GM19193 (cell line): ENCODE results near the gene SIKE1.

Experiments
- POLR2A ChIP-seq: IDR thresholded peaks from 4 replicates; pipeline ENCODE4 v1.6.1; 2011; ENCODE audit not compliant: insufficient read depth, insufficient read length; ENCODE audit errors: extremely low read depth

SIKE1 gene

DNA sequence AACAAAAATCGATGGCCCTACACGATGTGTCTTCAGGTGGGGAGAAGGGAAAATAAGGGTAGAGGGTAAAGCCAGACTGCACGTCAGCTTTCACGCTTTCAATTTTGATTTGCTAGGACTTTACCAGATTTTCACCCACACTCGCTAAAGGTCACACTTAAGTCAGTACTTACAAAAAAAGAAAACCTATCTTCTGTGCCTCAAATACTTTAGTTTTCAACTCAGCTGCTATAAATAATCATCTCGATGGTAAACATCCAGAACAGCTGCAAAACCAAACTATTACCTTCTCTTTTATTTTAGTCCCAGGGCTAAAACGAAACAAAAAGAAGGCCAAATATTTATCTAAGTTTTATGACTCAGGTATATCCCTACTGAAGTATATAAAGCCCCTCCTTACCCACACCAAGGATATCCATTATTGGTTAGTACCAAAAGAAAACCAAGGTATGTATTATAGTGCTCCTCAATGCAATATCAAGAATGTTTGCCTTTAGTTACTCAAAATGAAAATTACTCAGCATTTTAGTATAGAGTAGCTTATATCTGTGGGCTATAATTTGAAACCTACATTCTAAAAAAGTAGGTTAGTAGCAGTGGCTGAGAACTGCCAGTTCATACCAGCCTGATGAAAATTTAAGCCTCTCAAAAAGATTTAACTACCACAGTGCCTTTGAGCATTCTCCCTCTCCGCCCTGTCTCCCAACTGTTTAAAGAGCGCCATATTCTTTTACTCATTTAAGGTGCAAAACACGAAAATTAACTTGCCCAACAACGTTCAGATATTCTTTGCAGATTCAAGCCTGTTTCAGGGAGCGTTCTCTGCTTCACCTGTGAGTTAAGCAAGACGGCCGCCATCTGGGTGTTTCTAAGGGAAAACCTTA is 24.2 kb downstream of the SIKE1 start:
- no peak for TF ChIP-seq POLR2A

GRCh38 chr1:114755006-114755931 is 25.2 kb downstream of the SIKE1 start:
- no peak for TF ChIP-seq POLR2A

DNA sequence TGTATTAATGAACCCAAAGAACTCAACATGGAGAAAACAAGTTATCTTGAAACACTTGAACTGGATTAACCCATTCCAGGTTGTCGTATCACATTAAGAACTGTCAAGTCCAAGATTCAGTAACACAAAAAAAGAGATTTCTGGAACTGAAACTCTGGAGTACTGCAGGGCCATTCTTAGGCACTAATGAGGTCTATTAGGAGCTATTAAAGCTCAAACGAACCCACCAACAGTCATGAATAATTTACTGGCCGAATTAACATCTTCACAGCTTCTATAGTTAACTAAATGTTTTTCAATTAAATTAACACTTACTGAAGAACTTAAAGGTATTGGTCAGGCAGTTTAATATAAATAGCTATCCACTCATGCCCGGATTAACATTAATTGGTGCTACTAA is 27.3 kb downstream of the SIKE1 start:
- TF ChIP-seq POLR2A, result no peak

DNA sequence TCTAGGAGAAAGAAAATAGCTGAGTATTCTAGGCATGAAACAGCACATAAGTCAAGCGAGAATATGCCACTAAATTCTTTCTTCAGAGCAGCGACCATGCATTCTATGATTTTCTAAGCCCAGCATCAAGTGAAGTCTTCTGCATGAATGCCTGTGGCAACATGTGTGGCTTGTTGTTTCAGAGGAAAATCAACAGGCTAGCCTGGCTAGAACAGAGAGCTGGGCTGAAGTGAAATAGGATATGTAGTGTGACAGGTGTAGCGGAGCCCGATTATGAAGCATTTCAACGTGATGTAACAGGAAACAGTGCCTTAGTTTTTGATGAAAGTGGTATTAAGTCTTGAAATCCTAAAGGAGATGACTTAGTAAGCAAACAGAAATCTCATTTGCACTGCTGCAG is 29.7 kb downstream of the SIKE1 start:
- no peak for TF ChIP-seq POLR2A

GRCh38 chr1:114749835-114750234 is 30.6 kb downstream of the SIKE1 start:
- TF ChIP-seq POLR2A, result no peak

DNA sequence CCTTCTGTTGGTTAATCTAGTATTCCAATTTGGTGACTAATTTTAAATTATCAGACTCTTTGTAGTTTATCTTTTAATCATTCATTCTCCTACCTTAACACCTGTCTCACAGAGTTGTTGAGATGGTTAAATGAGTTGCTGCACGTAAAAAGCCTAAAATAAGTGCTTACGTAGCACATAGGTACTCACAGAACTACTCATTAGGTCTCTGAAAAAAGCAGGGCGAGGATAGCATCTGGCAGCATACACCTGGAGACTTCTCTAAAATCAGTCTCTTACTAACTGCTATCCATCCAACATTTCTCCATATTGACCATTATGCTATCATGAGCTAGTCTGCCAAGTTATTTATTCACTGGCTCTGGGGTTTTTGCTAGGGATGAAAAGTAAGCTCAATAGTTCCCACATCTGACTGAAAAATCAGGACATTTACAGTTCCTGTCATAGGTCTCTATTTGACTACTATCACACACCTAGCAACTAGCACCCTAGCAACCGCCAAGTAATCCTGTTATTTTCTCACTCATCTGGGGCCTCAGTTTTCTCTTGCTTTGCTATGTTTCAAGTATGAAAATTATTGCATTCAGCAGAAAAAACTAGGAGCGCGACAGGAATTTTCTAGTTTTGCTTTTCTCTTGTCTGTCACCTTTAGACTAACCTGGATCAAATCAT is 33.9 kb downstream of the SIKE1 start:
- no peak for TF ChIP-seq POLR2A

- TF ChIP-seq POLR2A, result no peak
Measured at GRCh38 chr1:114745291-114745690, 35.2 kb downstream of the SIKE1 start.

- no peak for TF ChIP-seq POLR2A
Measured at GRCh38 chr1:114741963-114742746, 38.3 kb downstream of the SIKE1 start.

DNA sequence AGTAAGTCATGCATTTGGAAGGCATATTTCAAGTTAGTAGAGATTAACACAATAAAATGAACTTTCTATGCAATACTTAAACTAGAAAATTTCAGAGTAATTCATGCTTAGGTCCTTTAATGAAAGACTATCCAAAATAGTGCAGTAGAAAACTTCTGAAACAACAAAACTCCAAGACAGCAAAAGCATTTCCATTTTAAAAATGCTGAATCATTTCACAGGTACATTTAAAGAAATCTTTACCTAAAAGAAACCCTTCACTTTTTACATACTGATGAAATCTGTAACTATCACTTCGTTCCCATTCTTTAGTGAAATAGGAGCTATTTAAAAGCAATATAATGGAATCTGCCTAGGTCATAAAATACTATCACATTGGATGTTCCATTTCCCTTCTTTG is 40.2 kb downstream of the SIKE1 start:
- TF ChIP-seq POLR2A, result no peak

GRCh38 chr1:114737314-114737849 is 43.1 kb downstream of the SIKE1 start:
- TF ChIP-seq POLR2A, result no peak

DNA sequence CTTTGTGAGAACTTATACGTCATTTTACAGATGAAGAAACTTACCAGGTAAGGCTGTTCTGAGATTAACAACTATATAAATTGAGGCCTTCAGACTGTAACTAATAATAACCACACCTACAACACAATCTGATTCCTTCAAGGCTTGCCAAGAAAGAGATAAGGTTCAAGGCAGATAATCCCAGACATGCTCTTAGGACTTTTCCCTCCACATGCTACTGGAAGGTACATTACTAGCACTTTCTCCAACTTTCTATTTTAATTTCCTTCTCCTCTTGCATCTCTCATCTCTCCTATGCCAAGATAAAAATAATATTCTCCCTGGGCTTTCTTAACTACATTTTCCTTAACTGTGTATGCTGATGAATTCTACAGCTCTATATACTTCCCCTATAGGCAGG is 45.0 kb downstream of the SIKE1 start:
- no peak for TF ChIP-seq POLR2A

GRCh38 chr1:114729782-114730181 is 50.7 kb downstream of the SIKE1 start:
- TF ChIP-seq POLR2A, result no peak

DNA sequence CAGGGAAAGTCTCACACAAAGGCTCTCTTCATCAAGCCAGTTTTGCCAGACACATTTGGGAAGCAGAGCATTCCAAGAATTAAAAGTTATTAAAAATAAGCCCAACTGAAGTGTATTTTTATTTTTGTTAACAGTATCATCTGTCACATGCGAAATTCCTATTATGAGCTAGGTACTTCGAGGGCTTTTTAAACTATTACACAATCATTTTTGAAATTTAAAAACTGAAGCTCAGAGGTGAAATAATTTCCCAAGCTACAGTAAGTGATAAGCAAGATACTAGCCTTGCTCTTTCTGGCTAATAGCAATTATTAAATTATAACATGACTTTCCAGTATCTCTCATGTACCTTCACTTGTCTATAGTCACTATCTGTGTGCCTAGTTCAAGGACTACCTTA is 51.9 kb downstream of the SIKE1 start:
- TF ChIP-seq POLR2A, result no peak

DNA sequence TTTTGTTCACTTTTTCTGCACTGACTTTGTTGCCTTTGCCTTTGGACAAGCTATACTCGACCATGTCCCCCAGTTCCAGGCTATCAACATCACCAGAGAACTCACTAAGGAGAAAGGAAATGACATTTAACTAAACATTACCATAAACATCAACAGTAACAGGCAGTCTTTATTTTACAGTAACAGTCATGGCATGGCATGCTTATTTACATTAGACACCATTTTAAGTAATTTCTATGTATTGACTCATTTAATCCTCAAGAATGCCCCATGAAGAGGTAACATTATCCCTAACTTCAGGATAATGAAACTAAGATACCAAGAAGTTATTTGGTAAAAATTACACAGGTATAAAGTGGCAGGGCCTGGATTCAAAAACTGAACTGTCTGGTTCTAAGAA is 55.3 kb downstream of the SIKE1 start:
- no peak for TF ChIP-seq POLR2A
